ENCODE results near the gene MINDY2. TPM values are rescaled to one million over a fixed set of nuclear protein-coding genes. Genes with fewer than 3 reads are reported as not detected.

The MINDY2 gene
- total and polyA plus RNA-seq, 2 of the 8 experiments (the other 6 are each of a cell fraction or from before 2014, with no cell fraction given), result 3.1 to 25.7 TPM

DNA sequence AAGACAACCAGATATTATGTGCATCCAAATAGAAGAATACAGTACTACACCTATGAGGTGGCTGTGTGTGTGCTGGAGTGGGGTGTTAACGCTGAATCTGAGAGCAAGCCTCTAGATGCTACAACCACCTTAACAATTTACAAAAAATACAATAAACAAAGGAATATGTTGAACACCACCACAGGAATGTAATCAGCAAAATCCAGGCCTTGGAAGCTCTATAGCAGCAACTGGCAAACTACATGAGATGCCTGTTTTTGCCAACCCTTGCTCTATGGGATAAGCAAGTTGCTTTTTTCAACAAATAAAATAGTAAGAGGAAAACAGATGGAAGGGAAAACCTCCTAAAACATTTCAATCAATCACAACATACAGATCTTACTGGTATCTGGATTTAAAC is 138.5 kb downstream of the MINDY2 start:
- no peak overlapping the region for H2AFZ ChIP-seq (ENCODE audit: low read length)
- H3K23me2 ChIP-seq (ENCODE audit: low read depth, low read length), result no peaks in the 10 kb centered on the region
- no peaks in the 10 kb centered on the region for H3K79me1 ChIP-seq (ENCODE audit: low read depth, low read length)
- no peak overlapping the region for H2AK5ac ChIP-seq (ENCODE audit: low read depth, low read length)
- H4K20me1 ChIP-seq (replicated peaks in 1 of 2; ENCODE audit: control insufficient read depth in 1 of 2, insufficient read depth in 2 of 2, low read length in 2 of 2), result peaks cover 7% of the 10 kb centered on the region in 2 experiments
- no peak for TF ChIP-seq SIN3A (conservative IDR thresholded peaks at IDR 0.05 in 1 of 2, IDR thresholded peaks at IDR 0.05 in 1 of 2; ENCODE audit: low read depth in 1 of 2, low read length in 2 of 2)
- no peak for TF ChIP-seq TAF7 (optimal IDR thresholded peaks at IDR 0.05; ENCODE audit: borderline replicate concordance, low read depth, low read length)
- TF ChIP-seq SP4 (IDR thresholded peaks at IDR 0.05; ENCODE audit: low read length), result no peak
- H3K4me3 ChIP-seq (ENCODE audit: extremely low read depth in 1 of 4, insufficient read depth in 2 of 4, low read depth in 3 of 4, low read length in 4 of 4), result no peak overlapping the region
- no peak for FAIRE-seq
- H3K9me3 ChIP-seq (ENCODE audit: insufficient read depth in 2 of 2, low read depth in 1 of 2, low read length in 1 of 2), result no peaks in the 10 kb centered on the region
- no peak overlapping the region for H3K4me2 ChIP-seq (ENCODE audit: insufficient read depth in 1 of 2, low read depth in 2 of 2, low read length in 2 of 2)
- no peak overlapping the region for H3K56ac ChIP-seq (replicated peaks; ENCODE audit: insufficient read length, low read depth, low read length)
- H4K8ac ChIP-seq (ENCODE audit: extremely low read depth, insufficient read depth, low read length), result no peak overlapping the region
- H3K4me1 ChIP-seq (replicated peaks in 1 of 4; ENCODE audit: control insufficient read depth in 3 of 4, insufficient read depth in 4 of 4, low read length in 3 of 4), result no peaks in the 10 kb centered on the region; a peak in 1 of 7 replicates
- H2BK120ac ChIP-seq (replicated peaks; ENCODE audit: low read depth, low read length), result no peak overlapping the region
- H4K91ac ChIP-seq (replicated peaks; ENCODE audit: insufficient read length, low read length), result no peak overlapping the region
- H2BK12ac ChIP-seq (ENCODE audit: low read depth, low read length), result no peak overlapping the region
- no peak overlapping the region for H3K23ac ChIP-seq (ENCODE audit: insufficient read length)
- DNase-seq (ENCODE audit: low read depth in 1 of 2, low spot score in 2 of 2), result no peak
- H3K4ac ChIP-seq (replicated peaks; ENCODE audit: insufficient read length, low read depth, low read length), result no peak overlapping the region
- no peak overlapping the region for H3K18ac ChIP-seq (ENCODE audit: extremely low read depth, low read length)
- no peak overlapping the region for H3K14ac ChIP-seq (ENCODE audit: insufficient read length)
- no peak overlapping the region for H2BK5ac ChIP-seq (ENCODE audit: low read depth, low read length)
- no peak overlapping the region for H3K27ac ChIP-seq (ENCODE audit: low read depth, low read length)
- H3K27me3 ChIP-seq (replicated peaks in 1 of 4; ENCODE audit: control insufficient read depth in 3 of 4, extremely low read depth in 1 of 4, insufficient read depth in 3 of 4, low read length in 3 of 4), result no peaks in the 10 kb centered on the region
- ChIA-PET POLR2A (ENCODE audit: partially characterized antibody) (interaction anchor here (1.2 to 1.4 kb wide), 2 partner anchors 9 to 32 kb away, joined by 3 read pairs; no protein-coding TSS in a partner anchor), CTCF (ENCODE audit: partially characterized antibody) (no interaction called here)
- no peak overlapping the region for H2BK15ac ChIP-seq (ENCODE audit: low read length)
- WGBS, 2 experiments (ENCODE audit: extremely low coverage in 1 of 2, insufficient coverage in 1 of 2, insufficient read length in 1 of 2, insufficient replicate concordance in 2 of 2, low coverage in 1 of 2, low lambda C conversion rate in 2 of 2, missing lambda C conversion rate in 1 of 2), result 94% methylated on average over 1 of the region's 1 CpG; no CpG with 5 or more reads in 1 of the 2 experiments
- H4K5ac ChIP-seq (ENCODE audit: insufficient read length, low read depth, low read length), result no peak overlapping the region
- no peak overlapping the region for H2BK20ac ChIP-seq (ENCODE audit: low read length)
- peaks cover 0 to 77% of the 10 kb centered on the region in 2 experiments; a peak in 2 of 4 replicates for H3K79me2 ChIP-seq (ENCODE audit: control insufficient read depth in 1 of 2, insufficient read depth in 2 of 2, low read length in 2 of 2)
- peaks cover 2 to 89% (median 41%) of the 10 kb centered on the region in 4 experiments; a peak in 7 of 8 replicates for H3K36me3 ChIP-seq (ENCODE audit: control insufficient read depth in 2 of 4, insufficient read depth in 4 of 4, low read length in 3 of 4)
- no peak overlapping the region for H3K9ac ChIP-seq (replicated peaks in 1 of 4; ENCODE audit: extremely low read depth in 1 of 4, low read depth in 3 of 4, low read length in 3 of 4)

Data from H1 (cell line).